CD14-positive monocyte (primary cell): ENCODE results near the gene PALS2. TPM values are rescaled to one million over a fixed set of nuclear protein-coding genes. Genes with fewer than 3 reads are reported as not detected.

ENCODE experiments used
- DNase-seq, 3 donors: peaks; one replicate each; pipeline ENCODE4 v3.0.0-alpha.2; 2011 to 2022
- H2AFZ ChIP-seq: 2 replicates; pipeline ENCODE4 v1.6.0; 2012; ENCODE audit warnings: mild to moderate bottlenecking, low read depth, low read length, inconsistent platforms; ENCODE audit not compliant: insufficient read depth, poor library complexity, severe bottlenecking
- H3K27ac ChIP-seq, 2 donors: 1 replicate in 1 of 2; 2 replicates in 1 of 2; pipeline ENCODE4 v1.5.1; 2012 to 2013; ENCODE audit warnings: low read length in 2 of 2, control low read depth in 1 of 2, inconsistent platforms in 1 of 2, low read depth in 1 of 2, mild to moderate bottlenecking in 1 of 2
- H3K27me3 ChIP-seq, 2 donors: one replicate each; pipeline versions ENCODE4 v1.6.0 to v1.6.1; 2011 to 2013; ENCODE audit warnings: low read length in 2 of 2; ENCODE audit not compliant: control insufficient read depth in 2 of 2, insufficient read depth in 2 of 2
- H3K36me3 ChIP-seq, 2 donors: replicated peaks in 1 of 2; 1 replicate in 1 of 2; 2 replicates in 1 of 2; pipeline versions ENCODE4 v1.5.1 to v1.6.1; 2012 to 2013; ENCODE audit warnings: low read length in 2 of 2, control low read depth in 1 of 2, inconsistent platforms in 1 of 2, mild to moderate bottlenecking in 1 of 2; ENCODE audit not compliant: insufficient read depth in 2 of 2, control insufficient read depth in 1 of 2
- H3K4me1 ChIP-seq, 2 donors: 1 replicate in 1 of 2; 2 replicates in 1 of 2; pipeline versions ENCODE4 v1.5.1 to v1.6.1; 2012 to 2013; ENCODE audit warnings: low read length in 2 of 2, control low read depth in 1 of 2, inconsistent platforms in 1 of 2, mild to moderate bottlenecking in 1 of 2, moderate library complexity in 1 of 2; ENCODE audit not compliant: insufficient read depth in 2 of 2, control insufficient read depth in 1 of 2
- H3K4me2 ChIP-seq: replicated peaks from 2 replicates; pipeline ENCODE3; 2012; ENCODE audit warnings: low read length, moderate library complexity, mild to moderate bottlenecking; ENCODE audit not compliant: poor library complexity, severe bottlenecking; ENCODE audit errors: extremely low read depth
- H3K4me3 ChIP-seq, 3 experiments: fragments of 200-600 bp in 1 of 3; sonication (generic) in 1 of 3; replicated peaks in 1 of 3; 1 replicate in 2 of 3; 2 replicates in 1 of 3; pipeline ENCODE4 v1.5.1; 2011 to 2013; ENCODE audit warnings: low read length in 3 of 3, mild to moderate bottlenecking in 3 of 3, control low read depth in 2 of 3, low read depth in 2 of 3, inconsistent platforms in 1 of 3, moderate library complexity in 1 of 3
- H3K79me2 ChIP-seq: 2 replicates; pipeline ENCODE4 v1.6.0; 2012; ENCODE audit warnings: mild to moderate bottlenecking, control low read depth, inconsistent platforms, low read length, moderate library complexity; ENCODE audit not compliant: insufficient read depth
- H3K9ac ChIP-seq: 2 replicates; pipeline ENCODE4 v1.6.0; 2017; ENCODE audit warnings: low read length, mild to moderate bottlenecking; ENCODE audit not compliant: insufficient read depth, poor library complexity, severe bottlenecking
- H3K9me3 ChIP-seq, 2 donors: replicated peaks in 1 of 2; 1 replicate in 1 of 2; 2 replicates in 1 of 2; pipeline versions ENCODE4 v1.5.1 to v1.6.1; 2012 to 2013; ENCODE audit warnings: low read length in 2 of 2, control low read depth in 1 of 2; ENCODE audit not compliant: control insufficient read depth in 1 of 2, insufficient read depth in 1 of 2
- H4K20me1 ChIP-seq: 2 replicates; pipeline ENCODE4 v1.6.0; 2012; ENCODE audit warnings: mild to moderate bottlenecking, low read length, control low read depth, moderate library complexity; ENCODE audit not compliant: insufficient read depth
- H3K27ac Mint-ChIP-seq, 7 donors: one replicate each; pipeline ENCODE4 v1.8.0; 2020; ENCODE audit warnings: mild to moderate bottlenecking in 7 of 7, mixed read lengths in 7 of 7, moderate library complexity in 6 of 7, inconsistent platforms in 2 of 7
- H3K27me3 Mint-ChIP-seq, 3 donors: one replicate each; pipeline ENCODE4 v1.8.0; 2021 to 2022; ENCODE audit warnings: low read depth in 3 of 3, mild to moderate bottlenecking in 3 of 3, mixed read lengths in 3 of 3, moderate library complexity in 3 of 3, inconsistent platforms in 1 of 3
- H3K36me3 Mint-ChIP-seq, 2 donors: one replicate each; pipeline ENCODE4 v1.8.0; 2020; ENCODE audit warnings: mixed read lengths in 2 of 2, inconsistent platforms in 1 of 2, mild to moderate bottlenecking in 1 of 2
- H3K4me1 Mint-ChIP-seq: one replicate; pipeline ENCODE4 v1.8.0; 2020; ENCODE audit warnings: mild to moderate bottlenecking, mixed read lengths
- H3K4me3 Mint-ChIP-seq, 2 donors: one replicate each; pipeline ENCODE4 v1.8.0; 2020; ENCODE audit warnings: mild to moderate bottlenecking in 2 of 2, mixed read lengths in 2 of 2, moderate library complexity in 1 of 2
- H3K9me3 Mint-ChIP-seq, 7 donors: one replicate each; pipeline ENCODE4 v1.8.0; 2020 to 2022; ENCODE audit warnings: mixed read lengths in 7 of 7, mild to moderate bottlenecking in 6 of 7, moderate library complexity in 6 of 7, inconsistent platforms in 2 of 7
- WGBS: methylation state at CpG from one replicate; pipeline ENCODE4 v1.1.5; 2013; ENCODE audit warnings: missing lambda C conversion rate; ENCODE audit not compliant: insufficient coverage; 5-methylcytosine and 5-hydroxymethylcytosine counted together
- intact Hi-C, 2 donors: fragments of 100-400 bp; cut with micrococcal nuclease; formaldehyde crosslinking; loops; one replicate each; pipeline versions ENCODE4 v1.15.0 to v1.15.1; 2023
- polyA plus RNA-seq, 3 donors: library from polyadenylated mRNA; depleted of rRNA in 1 of 3; unstranded in 2 of 3; stranded (reverse) in 1 of 3; fragments of 300-500 nt in 2 of 3; fragments of >200 nt in 1 of 3; fragmentation: Illumina TruSeq in 2 of 3; gene quantifications; 1 replicate in 2 of 3; 2 replicates in 1 of 3; pipeline ENCODE4 v1.2.3, GENCODE V29; 2012 to 2021
- TF ChIP-seq, protein P1 (sequence below): fragments of 200-600 bp; IDR thresholded peaks from one replicate; pipeline ENCODE4 v1.8.0; 2022; ENCODE audit warnings: antibody characterized with exemption, mild to moderate bottlenecking

The PALS2 gene
- polyA plus RNA-seq, 3 donors: 0.08 to 3.0 (median 2.8) TPM

DNA sequence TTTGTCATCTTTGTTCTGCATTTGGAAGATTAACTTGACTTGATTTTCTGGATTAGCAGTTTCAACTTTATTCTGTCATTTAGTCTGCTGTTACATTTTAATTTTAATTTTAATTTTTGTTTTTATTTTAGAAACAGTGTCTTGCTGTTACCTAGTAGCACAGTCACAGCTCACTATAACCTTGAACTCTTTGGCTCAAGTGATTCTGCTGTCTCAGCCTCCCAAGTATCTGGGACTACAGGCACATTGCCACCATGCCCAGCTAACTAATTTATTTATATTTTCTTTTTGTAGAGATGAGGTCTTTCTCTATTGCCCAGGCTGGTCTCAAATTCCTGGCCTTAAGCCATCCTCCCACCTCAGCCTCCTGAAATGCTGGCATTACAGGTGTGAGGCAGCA is 35.3 kb downstream of the PALS2 start:
- H3K4me1 ChIP-seq: no peaks in the 10 kb centered on the region
- TF ChIP-seq, protein P1, sequence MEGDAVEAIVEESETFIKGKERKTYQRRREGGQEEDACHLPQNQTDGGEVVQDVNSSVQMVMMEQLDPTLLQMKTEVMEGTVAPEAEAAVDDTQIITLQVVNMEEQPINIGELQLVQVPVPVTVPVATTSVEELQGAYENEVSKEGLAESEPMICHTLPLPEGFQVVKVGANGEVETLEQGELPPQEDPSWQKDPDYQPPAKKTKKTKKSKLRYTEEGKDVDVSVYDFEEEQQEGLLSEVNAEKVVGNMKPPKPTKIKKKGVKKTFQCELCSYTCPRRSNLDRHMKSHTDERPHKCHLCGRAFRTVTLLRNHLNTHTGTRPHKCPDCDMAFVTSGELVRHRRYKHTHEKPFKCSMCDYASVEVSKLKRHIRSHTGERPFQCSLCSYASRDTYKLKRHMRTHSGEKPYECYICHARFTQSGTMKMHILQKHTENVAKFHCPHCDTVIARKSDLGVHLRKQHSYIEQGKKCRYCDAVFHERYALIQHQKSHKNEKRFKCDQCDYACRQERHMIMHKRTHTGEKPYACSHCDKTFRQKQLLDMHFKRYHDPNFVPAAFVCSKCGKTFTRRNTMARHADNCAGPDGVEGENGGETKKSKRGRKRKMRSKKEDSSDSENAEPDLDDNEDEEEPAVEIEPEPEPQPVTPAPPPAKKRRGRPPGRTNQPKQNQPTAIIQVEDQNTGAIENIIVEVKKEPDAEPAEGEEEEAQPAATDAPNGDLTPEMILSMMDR: no peak
- no peak overlapping the region for H3K27ac Mint-ChIP-seq
- intact Hi-C loops: no loop called here
- no peak overlapping the region for H3K4me2 ChIP-seq
- H3K27ac ChIP-seq: no peak overlapping the region
- no peak for DNase-seq
- no peaks in the 10 kb centered on the region for H3K36me3 ChIP-seq
- H3K9me3 Mint-ChIP-seq: peaks cover 0 to 3% (median 0%) of the 10 kb centered on the region in 7 donors
- no peaks in the 10 kb centered on the region for H3K9me3 ChIP-seq
- H3K4me1 Mint-ChIP-seq: peaks cover 2% of the 10 kb centered on the region
- no peaks in the 10 kb centered on the region for H3K79me2 ChIP-seq
- no peaks in the 10 kb centered on the region for H3K27me3 ChIP-seq
- H3K4me3 Mint-ChIP-seq: no peak overlapping the region
- H3K4me3 ChIP-seq: no peak overlapping the region
- H3K36me3 Mint-ChIP-seq: no peaks in the 10 kb centered on the region
- no peak overlapping the region for H3K9ac ChIP-seq
- no peaks in the 10 kb centered on the region for H3K27me3 Mint-ChIP-seq
- H2AFZ ChIP-seq: no peak overlapping the region
- H4K20me1 ChIP-seq: no peaks in the 10 kb centered on the region

GRCh38 chr7:24609059-24609458 is 35.8 kb downstream of the PALS2 start:
- H3K9me3 ChIP-seq: no peaks in the 10 kb centered on the region
- no peak overlapping the region for H3K4me3 Mint-ChIP-seq
- no peak overlapping the region for H3K4me2 ChIP-seq
- H3K27ac Mint-ChIP-seq: no peak overlapping the region
- no peak overlapping the region for H3K9ac ChIP-seq
- no peaks in the 10 kb centered on the region for H3K27me3 Mint-ChIP-seq
- no peaks in the 10 kb centered on the region for H3K36me3 ChIP-seq
- H3K27me3 ChIP-seq: no peaks in the 10 kb centered on the region
- TF ChIP-seq, protein P1: no peak
- peaks cover 4% of the 10 kb centered on the region for H3K79me2 ChIP-seq
- H2AFZ ChIP-seq: no peak overlapping the region
- H3K27ac ChIP-seq: no peak overlapping the region
- intact Hi-C loops: no loop called here
- no peaks in the 10 kb centered on the region for H3K36me3 Mint-ChIP-seq
- H3K9me3 Mint-ChIP-seq: peaks cover 0 to 2% (median 0%) of the 10 kb centered on the region in 7 donors
- H3K4me3 ChIP-seq: no peak overlapping the region
- no peaks in the 10 kb centered on the region for H3K4me1 ChIP-seq
- WGBS: no CpG with 5 or more reads among the region's 2 CpGs
- H3K4me1 Mint-ChIP-seq: peaks cover 2% of the 10 kb centered on the region
- H4K20me1 ChIP-seq: no peaks in the 10 kb centered on the region
- no peak for DNase-seq
